RPMI8226 (cell line): ENCODE measurements around the gene AMDHD2.
"Not testable (repeated sequence)": the region's sequence is repeated elsewhere in the genome, so short reads cannot be mapped to it uniquely, and the experiment has no call there.

Source experiments
- DNase-seq: peaks from one replicate; pipeline ENCODE4 v3.0.0-alpha.2; 2015

AMDHD2 gene

DNA sequence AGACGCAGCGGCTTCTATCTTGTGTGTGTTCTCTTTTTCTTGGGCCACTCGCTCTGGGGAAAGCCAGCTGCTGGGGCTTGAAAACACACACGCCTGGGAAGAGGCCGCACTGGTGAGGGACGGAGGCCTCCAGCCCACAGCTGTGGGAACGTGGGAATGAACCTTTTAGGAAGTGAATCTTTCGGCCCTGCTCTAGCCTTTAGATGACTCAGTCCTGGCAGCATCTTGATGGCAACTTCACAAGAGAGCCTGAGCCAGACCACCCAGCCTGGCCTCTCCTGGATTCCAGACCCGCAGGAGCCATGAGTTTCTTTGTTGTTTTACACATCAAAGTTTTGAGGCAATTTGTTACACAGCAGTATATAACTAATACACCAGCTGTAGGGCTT, 15.4 kb downstream of the AMDHD2 start:
- no peak for DNase-seq

DNA sequence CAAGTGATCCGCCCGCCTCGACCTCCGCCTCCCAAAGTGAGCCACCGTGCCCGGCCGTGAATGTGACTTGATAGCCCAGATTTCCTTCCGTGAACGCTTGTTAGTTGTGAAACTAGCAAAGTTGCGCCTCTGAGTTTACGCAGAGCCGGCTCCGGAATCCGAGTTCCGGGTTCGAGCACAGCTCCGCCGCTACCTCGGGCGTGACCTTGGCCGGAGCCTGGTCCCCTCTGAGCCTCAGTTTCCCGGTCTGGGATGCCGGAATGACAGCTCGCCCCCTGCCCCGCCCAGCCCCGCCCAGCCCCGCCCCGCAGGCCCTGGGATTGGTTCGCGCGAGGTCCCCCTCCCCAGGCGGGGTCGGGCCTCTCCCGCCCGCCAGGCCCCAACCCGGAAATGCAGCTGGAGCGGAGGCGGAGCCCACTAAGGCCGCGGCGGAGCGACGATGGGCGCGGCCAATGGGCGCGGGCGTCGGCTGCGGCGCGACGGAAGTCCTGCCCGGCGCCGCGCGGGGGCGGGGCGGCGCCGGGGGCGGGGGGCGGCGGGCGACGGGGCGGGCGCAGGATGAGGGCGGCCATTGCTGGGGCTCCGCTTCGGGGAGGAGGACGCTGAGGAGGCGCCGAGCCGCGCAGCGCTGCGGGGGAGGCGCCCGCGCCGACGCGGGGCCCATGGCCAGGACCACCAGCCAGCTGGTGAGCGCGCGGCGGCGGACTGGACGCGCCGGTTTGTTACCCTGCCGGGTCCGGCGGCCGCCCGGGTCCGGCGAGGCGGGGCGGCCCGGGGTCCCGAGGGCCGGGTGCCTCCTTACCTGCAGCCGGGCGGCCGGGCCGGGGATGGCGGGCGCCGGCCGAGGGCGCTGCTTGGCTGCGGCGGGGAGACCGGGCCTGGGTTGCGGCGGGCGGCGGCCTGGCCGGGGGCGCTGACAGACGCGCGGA, 17.5 kb downstream of the AMDHD2 start, which contains the start of gene PDPK1:
Gene PDPK1, plus strand, starts transcription at position 571 of the 929 bp plus-strand sequence. Its CDS starts 92 bp downstream, at position 663.
- DNase-seq: peak; percentile 99

DNA sequence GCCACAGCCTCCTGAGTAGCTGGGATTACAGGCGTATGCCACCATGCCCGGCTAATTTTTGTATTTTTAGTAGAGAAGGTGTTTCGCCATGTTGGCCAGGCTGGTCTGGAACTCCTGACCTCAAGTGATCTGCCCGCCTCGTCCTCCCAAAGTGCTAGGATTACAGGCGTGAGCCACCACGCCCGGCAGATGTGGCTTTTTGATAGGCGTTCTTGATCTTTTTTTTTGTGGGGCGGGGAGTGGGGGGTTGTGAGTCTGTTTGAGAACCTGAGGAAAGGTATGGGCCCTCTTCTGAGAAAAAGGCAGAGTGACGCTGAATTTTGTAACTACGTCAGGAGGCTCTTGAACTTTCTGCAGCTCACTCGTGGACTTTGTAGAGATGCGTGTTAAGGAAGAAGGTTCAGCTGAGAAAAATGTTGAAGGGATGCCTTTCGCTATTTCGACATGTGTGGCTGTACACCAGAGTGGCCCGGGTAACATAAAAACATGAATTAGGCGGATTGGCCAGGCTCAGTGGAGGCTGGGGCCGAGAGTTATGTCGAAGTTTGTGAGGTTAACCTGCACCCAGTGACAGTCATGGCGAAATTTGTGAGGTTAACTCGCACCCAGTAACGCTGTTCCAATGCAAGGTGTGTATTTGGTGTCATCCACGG, 19.1 kb downstream of the AMDHD2 start:
- DNase-seq: not testable (repeated sequence)

DNA sequence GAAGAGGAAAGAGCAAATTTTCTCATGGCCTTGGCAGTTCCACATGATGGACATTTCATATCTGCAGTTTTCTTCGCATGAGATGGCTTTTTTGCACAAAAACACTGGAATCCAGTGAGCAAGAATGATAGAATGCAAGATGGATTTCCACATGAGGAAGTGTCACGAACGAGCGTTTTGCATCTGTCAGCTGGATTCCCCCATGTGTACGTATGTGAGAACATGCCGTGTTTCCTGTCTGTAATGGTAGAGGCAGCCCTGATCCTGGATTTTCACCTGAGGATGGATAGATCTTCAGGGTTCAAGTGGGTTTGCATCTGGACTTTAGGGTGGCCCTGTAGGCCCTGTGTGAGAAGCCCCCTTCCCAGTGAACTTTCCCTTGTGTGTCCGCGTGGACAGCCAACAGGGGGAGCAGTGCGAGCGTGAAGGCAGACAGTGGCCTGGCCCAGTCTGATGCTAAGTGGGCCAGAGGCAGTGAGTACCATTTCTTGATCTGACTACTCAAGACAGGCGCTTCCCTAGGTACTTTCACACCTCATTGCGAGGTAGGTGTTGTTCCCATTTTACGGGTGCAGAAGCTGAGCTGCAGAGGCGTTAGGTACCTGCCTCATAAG, 19.8 kb downstream of the AMDHD2 start:
- not testable (repeated sequence) for DNase-seq

DNA sequence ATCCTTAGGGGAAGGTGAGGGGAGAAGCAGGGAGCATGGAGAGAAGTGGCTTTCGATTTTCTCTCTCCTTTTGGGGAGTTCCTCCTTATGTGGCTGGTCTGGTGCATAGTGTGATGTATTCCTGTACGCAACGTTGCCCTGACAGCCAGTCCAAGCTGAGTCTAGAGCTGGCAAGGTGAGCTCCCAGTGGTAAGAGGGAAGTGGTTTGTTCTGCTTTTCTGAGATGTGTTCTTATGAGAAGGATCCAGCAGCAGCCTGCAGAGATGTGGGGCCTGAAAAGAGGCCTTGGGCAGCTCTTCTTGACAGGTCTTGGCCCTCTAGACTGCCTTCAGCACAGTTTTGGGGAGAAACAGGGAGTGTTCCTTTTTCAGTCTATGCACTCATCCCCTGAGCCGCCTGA, 20.7 kb downstream of the AMDHD2 start:
- not testable (repeated sequence) for DNase-seq

DNA sequence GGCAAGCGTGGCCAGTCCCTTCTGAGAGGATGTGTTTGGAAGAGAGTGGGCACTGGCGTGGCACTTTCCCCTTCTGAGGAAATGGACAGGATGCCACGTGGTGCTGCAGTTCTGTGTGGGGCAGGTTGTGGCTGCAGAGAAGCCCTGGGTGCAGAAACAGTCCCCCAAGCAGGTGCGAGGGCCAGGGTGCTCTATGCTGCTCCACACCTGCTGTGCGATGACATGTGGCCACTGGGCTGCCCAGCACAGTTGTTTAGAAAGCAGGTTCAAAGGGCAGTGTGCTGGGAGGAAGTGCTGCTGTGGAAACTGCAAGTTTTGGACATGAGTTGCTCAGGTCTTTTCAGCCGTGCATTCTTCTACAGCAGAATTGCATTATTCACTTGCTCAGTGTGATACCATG, 21.2 kb downstream of the AMDHD2 start:
- DNase-seq: not testable (repeated sequence)

DNA sequence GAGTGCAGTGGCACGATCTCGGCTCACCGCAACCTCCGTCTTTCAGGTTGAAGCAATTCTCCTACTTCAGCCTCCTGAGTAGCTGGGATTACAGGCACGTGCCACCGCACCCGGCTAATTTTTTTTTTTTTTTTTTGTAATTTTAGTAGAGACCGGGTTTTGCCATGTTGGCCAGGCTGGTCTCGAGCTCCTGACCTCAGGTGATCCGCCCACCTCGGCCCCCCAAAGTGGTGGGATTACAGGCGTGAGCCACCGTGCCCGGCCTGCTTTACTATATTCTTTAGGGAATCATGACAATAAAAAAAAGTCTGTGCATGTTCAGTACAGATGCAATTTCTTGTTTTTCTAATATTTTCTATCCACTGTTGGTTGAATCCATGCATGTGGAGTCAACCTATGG, 23.6 kb downstream of the AMDHD2 start:
- DNase-seq: not testable (repeated sequence)

DNA sequence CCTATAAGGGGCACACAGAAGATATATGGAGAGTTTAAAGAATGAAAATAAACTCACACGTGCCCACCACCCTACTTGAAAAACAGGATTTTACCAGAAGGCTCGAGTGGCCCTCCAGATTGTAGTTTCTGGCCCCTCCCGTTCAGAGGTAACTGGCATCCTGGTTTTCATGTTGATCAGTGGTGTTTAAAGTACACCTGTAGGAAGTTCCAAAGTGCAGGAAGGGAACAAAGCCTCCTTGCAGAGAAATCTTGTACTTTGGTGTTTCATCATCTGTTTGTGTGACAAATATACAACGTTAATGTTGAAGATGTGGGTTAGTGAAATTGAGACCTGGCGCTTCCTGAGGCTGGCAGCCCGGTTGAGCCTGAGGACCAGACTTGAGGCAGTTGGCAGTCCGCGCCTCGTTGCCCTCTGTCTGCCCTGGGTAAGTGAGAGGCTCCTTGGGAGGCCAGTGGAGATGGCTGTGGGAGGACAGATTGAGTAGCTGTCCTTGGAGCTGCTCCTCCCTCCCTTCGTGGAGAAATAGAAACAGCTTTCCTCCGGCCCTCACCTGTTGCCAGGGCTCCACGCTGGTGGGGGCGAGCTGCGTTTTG, 30.2 kb downstream of the AMDHD2 start:
- DNase-seq: not testable (repeated sequence)

DNA sequence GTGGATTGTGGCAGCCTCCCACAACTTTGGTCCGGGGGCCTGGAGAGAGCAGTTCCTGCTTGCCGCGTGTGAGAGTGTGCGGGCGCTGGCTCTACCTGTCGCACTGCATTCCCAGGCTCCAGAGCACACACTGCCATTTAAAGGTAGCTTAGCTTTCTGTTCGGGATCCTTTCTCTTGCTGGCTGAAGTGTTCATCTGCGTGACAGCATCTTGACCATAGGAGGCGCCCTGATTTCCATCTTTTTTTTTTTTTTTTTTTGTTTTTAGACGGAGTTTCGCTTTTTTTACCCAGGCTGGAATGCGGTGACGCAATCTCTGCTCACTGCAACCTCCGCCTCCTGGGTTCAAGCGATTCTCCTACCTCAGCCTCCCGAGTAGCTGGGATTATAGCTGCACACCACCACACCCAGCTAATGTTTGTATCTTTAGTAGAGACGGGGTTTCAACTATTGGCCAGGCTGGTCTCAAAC, 31.3 kb downstream of the AMDHD2 start:
- not testable (repeated sequence) for DNase-seq

DNA sequence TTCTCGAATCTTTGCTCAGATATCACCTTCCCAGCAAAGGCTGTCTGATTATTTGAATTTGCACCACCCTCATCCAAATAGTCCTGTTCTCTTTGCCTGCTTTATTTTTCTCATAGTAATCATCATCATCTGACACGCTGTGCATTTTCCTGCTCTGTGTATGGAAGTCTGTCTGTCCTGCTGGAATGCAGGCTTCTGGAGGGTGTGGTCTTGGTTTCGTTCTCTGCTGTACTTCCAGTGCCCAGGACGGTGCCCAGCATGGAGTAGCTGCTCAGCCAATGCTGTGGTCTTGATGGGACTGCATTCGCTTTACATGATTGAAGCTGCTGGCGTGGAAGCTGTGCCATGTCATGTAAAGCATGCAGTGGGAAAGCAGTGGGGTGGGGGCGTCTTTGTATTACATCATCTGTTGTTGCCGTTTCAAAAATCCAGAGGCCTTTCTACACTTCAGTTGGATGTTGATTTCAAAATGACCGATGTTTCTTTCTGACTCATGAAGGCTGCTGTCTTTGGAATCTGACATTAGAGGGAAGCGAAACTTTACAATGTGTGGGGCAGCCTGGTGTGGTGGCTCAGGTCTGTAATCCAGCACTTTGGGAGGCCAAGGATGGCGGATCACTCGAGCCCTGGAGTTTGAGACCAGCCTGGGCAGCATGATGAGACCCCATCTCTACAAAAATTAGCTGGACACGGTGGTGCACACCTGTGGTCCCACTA, 34.7 kb downstream of the AMDHD2 start:
- not testable (repeated sequence) for DNase-seq

DNA sequence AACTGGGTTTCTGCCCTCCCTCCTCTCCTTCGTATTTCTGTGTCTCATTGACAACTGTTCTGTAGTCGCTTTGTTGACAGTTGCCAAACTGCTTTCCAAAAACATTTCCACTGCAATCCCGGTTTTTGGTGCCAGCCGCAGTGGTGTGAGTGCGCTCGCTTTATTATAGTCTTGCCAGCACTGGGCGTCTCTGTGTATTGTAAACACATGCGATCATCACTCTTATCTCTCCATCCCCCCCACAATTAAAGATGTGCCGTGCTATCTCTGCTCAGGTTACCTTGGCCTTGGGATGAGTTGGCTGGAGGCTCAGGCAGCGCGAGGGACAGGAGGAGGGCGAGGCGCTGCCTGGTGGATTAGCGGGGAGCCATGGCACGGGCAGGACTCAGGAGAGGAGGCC, 37.0 kb downstream of the AMDHD2 start:
- DNase-seq: not testable (repeated sequence)

DNA sequence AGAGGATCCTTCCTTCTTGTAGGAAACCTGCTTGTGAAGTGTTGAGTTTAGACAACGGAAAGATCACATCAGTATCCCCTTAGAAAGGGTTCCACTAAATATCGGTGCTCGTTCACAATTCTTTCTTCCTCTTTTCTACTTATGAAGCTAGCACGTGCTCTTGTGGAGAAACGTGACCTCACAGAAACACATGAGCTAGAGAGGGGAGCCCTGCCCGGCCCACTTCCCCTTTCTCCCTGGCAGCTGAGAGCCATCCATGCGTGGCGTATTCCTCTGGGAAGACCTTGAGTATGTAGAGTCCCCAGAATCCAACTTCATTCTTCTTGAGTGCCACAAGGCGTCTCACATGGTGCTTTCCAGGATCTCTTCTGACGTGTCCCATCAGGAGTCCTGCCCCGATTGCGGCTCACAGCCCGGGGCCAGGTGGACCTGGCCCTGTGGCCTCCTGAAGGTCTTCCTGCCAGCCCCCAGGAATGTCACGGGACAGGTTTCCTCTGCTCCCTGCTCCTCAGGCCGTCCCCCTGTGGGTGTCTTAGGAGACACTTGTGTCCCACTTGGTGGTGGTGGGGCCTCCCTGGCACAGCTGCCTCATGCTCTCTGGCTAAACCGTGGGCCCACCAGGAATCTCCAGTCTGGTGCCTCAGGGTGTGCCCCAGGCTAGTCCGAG, 40.1 kb downstream of the AMDHD2 start:
- not testable (repeated sequence) for DNase-seq

DNA sequence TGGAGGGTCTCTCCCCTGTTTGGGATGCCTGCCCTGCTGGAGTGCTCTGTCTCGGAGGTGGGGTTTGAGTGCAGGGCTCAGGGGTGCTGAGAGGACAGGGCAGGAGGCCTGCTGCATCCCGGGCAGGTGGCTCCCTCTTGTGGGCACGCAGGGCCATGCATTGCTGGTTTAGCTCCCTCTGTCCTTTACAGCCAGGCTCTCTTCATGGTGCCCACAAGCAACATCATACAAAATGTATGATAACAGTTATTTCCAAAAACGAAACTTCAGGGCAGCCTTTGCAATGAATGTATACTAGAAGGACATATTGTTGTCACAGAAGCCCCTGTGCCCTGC, 40.6 kb downstream of the AMDHD2 start:
- DNase-seq: not testable (repeated sequence)

DNA sequence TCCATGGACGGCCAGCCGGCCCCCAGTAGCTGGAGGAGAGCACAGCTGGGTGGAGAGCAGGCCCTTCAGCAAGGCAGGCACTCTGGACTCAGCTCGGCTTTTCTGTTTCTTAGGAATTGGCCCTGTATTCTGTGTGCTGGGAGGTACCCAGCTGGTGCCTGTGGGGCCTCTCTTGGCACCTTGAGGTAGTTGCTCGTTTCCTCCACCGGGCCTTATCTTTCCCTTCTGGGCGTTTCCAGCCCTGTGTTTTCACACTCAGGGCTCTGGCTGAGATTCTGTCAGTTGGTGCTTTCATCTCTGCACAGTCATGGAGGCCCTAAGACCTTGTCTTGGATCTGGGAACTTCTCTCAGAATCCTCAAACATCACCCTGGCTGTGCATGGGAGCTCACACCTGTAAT, 47.3 kb downstream of the AMDHD2 start:
- DNase-seq: not testable (repeated sequence)

DNA sequence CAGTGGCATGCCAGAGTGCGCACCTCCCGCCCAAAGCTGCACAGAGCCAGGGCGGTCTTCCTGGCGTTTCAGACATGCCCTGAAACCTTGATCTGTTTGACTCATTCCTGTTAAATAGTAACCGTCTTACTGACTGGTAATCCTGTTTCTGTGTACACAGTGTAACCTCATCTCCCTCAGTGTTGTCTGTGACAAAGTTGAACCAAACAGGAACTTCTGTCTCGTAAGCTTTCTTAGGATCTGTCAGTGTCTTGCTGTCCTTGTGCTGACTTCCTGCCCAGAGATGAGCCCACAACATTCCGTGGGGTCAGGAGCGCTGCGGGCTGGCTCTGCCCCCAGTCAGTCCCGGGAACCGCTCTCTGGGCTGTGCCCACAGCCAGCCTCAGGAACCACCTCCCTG, 48.4 kb downstream of the AMDHD2 start:
- not testable (repeated sequence) for DNase-seq

DNA sequence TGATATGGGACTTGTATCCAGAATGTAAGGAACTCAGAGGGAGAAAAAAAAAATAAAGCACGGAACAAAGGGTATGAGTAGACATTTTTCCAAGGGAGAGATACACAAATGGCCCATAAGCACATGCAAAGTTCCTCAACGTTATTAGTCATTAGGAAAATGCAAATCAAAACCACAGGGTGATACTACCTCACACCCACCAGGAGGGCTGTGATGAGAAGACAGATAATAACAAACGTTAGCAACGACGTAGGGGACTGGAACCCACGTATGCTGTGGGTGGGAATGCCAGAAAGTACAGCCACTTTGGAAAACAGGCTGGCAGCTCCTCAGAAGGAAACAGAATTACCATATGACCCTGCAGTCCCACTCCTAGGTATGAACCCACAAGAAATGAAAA, 52.5 kb downstream of the AMDHD2 start:
- DNase-seq: not testable (repeated sequence)

DNA sequence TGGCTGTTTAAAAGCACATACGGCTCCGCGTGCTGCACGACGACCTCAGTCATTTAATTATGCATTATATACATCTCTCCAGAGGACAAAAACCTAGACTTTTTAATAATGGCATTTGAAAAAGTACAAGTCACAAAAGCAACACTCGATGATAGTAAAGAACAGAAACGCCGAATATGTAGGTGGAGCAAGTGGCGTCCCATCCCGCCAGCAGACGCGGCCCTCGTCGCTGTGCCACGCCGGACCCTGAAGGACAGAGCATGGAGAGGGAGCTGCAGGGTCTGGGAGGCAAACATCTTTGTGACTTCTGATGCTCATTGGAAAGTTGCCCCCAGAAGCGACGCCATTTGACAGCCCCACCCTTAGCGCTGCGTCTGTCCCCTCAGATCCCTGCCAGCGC, 55.7 kb downstream of the AMDHD2 start:
- DNase-seq: not testable (repeated sequence)

DNA sequence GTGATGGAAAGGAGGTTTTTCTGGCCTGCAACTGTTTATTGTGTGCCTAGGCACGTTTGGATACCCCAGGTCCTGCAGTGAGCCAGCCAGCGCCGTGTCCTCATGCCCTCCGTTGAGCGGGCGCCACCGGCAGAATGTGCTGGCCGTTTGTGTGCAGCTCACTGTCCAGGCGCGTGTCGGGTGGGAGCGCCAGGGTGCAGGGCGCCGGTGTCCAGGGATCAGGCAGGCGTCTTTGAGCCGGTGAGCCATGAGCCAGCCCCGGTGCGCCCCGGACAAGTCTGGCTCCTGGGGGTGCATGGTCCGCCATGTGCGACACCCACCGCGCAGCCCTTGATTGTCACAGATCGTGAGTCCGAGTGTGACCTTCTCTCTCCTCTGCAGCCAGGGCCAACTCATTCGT, 56.9 kb downstream of the AMDHD2 start:
- not testable (repeated sequence) for DNase-seq

DNA sequence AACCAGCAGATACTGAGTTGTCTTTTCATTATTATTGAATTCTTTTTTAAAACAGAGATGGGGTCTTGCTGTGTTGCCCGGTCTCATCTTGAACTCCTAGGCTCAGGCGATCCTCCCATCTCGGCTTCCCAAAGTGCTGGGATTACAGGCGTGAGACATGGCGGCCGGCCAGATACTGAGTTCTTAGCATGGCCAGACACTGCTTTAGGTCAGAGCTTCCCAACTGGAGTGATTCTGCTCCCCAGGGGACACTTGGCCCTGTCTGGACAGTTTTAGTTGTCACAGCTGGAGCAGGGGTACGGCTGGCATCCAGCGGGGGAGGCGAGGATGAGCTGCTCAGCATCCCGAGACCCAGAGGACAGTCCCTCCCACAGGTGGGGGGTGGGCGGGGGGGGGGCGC, 58.7 kb downstream of the AMDHD2 start:
- not testable (repeated sequence) for DNase-seq

DNA sequence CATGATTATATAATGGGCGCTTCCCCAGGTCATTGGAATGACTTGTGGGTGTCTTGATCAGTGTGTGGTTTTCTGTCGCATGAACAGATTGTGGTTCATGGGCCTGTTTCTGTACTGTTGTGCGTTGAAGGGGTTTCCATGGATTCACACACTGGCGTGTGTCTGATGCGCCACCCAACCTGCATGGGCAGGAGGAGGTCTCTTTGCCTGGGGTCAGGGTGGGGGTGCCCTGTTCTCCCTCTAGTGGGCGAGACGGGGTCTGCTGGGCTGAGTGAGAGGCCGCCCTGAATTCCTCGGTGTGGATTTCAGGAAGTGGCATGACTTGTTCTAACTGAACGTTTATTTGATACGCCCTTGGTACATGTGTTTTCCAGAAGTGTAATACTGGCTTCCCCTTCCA, 60.0 kb downstream of the AMDHD2 start:
- not testable (repeated sequence) for DNase-seq

DNA sequence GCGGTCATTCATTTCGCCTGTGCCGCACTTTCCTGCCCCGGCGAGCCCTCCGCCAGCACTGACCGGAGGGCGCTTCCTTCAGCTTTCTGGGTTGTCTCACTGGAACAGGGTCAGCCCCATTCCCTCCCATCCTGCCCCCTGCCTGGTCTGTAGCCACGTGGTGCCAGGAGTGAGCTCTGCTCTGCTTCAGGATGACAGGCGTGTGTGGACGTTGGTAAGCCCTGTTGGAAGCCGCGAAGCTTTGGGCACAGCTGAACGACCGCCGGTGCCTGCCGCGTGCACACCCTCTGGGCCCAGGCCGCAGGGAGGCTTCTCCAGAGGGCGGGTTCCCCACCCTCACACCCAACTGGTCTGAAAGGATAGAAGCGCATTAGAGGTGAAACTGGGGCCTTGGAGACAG, 60.6 kb downstream of the AMDHD2 start:
- not testable (repeated sequence) for DNase-seq
